Activated naive CD4-positive, alpha-beta T cell treated with anti-CD3 and anti-CD28 coated beads, Interleukin-2, amount 50 U/mL, for 16 hours (primary cell): ENCODE measurements around the gene CBLN1.

Experiments
- DNase-seq: peaks from one replicate; pipeline ENCODE4 v3.0.0-alpha.2; 2020

The CBLN1 gene

DNA sequence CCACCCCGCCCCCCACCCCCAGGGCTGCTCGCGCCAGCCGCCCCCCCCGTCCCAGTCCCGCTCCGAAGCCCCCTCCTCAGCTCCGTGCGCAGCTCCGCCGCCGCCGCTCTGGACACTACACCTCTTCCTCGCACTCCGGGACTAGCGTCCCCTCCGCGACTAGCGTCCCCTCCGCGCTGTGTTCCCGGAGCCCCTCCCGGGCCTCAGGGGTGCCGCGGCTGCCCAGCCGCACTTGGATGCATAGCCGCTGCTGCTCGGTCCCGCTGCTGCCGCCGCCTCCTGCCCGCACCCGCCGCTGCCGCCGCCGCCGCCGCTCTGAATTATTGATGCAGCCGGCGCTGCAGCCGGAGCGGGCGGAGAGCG is at the start of gene CBLN1:
TSS of gene CBLN1 (minus strand) at position 359 of the 363 bp plus-strand sequence. CDS start 373 bp downstream, outside the sequence.
- no peak for DNase-seq

DNA sequence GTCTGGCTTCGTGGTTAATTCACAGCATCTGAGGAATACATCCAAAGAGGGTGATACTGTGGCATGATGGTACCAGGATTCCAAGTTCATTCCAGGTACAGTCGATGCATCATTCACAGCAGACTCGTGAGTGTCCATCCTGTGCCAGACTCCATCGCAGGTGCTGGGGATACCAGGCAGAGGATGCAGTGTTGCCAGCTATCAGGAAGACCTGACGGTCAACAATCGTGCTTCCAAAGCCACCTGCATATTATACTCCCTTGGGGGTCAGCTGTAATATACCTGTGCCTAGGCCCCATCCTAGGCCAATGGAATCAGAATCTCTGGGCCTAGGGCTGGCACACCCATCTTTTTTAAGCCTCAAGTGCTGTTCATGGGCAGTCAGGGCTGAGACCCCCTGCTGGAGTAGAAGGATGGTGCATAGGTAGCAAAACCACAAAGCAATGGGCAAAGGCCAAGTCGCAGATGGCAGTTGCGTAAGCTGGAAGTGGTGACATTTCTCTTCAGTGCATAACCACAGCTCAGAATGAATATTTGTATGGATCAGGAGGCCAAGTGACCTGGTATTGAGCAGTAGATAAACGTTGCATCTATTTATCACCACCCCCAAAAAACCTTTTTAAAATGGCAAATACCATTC is 49.0 kb upstream of the CBLN1 start:
- DNase-seq, result no peak

DNA sequence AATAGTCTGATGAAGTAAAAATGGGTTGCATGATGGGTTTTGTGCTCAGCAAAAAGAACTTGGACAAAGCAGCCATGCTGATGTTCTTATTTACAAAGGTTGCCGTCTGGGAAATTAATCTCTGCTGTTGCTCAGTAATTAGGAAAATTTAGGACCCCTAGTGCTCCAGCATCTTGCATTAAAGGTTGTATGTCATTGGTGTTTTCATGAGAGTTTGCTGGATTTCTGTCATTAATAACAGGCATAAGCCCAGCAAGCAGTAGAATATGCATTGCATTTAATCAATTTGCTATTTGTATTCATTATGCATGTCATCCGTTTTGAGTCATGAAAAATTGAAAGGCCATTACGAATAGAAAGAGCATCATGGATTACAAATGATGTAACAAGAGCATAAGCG is 46.7 kb upstream of the CBLN1 start:
- no peak for DNase-seq

DNA sequence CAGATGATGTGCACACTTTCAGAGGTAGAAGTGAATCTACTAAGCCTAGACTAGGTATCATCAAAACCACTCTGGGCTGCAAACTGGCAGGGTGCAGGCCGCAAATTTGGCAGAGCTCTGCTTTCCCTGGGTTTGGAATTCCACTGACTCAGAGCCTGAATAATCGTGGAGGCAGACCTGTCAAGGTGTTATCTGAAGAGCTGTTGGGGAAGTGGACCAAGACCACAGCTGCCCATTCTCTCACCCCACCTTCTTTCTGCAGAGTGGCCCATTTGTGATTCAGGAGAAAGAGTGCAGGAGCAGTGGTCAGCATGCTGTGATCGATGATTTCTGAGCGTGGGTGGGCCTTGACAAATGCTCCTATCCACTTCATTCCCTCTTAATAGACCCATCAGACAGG is 45.8 kb upstream of the CBLN1 start:
- DNase-seq, result no peak

DNA sequence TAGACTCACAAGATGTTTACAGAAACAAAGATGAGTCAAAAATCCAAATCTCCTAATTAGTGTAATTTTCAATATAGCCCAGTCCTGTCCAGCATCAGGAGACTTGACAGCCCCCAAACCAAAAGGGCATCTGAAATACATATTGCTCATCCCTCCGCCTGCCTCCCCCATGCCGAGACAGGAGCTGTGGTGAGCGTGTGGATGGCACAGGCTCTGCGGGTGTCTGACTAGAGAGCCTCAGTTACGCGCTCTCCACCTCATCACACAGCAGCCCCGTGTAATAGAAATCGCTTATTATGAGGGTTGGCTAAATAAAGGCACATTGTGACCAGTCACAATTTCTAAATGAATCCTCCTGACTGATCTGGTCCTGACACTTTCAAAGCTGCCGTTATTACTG is 43.1 kb upstream of the CBLN1 start:
- no peak for DNase-seq

DNA sequence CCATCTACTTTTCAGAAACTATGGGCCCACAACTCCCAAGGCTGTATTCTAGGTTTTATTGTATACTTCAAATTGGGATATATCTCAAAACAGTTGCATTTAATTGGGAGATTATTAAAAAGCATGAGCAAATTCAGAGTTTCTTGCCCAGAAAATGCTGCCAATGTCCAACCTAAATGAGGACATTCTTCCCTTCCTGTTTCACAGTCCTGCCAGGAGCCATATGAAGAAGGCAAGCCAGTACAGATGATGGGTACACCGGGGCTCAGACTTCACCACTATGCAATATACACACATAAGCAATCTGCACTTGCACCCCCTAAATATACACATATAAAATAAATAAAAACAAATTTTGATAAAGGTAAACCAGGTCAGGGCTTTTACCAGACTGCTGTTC is 34.0 kb upstream of the CBLN1 start:
- no peak for DNase-seq

DNA sequence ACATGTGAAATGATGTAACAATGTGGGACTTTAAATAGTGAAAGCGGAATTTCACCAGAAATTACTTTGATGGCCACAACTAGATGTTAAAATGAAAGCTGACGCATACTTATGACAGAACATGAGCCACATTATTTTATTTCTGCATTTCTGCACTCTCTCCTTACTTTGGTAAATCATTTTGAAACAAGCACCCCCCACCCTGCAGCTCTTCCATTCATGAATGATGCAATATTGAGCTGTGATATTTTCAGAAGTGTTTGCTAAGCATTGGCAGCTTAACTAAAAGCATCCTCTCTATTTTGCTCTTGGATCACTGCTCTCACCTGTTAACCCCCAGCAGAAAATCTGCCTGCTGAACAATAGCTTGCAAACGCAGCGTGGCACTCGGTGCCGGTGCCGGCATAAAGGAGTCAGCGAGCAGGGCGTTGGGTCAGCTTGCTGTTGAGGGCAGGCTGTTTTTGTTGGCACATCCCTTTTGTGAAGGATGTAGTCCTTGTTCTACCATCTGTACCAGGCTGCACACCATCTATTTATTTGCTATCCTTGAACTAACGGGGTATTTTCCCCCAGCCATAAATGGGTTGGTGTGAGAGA is 30.8 kb upstream of the CBLN1 start:
- no peak for DNase-seq

DNA sequence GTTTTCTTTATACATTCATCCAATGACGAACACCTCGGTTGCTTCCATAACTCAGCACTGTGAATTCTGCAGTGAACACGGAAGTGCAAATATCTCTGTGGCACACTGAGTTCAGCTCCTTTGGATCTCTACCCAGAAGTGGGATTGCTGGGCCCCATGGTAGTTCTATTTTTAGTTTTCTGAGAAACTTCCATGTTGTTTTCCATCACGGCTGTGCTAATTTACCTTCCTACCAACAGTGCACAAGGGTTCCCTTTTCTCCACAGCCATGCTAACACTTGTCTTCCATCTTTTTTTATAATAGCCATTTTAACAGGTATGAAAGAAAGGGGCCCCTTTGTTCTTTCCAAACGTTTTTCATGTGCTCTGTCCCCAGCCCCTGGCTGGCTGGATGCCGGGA is 30.2 kb upstream of the CBLN1 start:
- DNase-seq, result no peak

DNA sequence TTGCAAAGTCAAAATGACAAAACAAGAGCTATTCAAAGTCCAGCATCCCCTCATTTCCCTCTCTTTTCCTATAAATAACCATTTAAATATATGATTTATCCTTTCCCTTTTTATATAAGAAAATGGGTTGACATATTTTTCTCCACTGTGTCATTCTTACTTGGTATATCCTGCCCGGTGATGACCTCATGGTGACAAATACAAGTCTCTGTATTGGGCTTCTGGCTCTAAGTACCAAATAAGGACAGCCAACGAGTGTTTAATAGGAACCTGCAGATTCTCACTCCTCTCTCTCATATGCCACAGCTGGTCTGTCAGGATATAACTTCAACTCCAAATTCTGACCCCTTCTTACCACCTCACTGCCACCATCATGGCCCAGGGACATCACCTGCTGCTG is 25.5 kb upstream of the CBLN1 start:
- no peak for DNase-seq

DNA sequence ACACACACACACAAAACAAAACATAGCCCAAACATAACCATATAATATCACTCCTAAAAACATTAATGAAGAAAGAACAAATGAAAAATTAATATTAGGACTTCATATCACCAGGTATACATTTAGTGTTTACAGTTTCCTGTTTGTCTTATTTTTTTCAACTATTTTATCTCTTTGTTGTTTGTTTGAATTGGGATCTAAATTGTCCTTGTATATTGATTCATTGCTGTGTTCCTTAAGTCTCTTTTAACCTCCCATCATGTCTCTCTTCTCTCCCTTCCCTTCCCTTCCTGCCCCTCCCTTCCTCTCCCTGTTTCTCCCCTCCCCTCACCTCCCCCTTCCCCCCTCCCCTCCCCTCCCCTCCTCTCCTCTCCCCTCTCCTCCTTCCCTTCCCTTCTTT is 23.8 kb upstream of the CBLN1 start:
- no peak for DNase-seq

DNA sequence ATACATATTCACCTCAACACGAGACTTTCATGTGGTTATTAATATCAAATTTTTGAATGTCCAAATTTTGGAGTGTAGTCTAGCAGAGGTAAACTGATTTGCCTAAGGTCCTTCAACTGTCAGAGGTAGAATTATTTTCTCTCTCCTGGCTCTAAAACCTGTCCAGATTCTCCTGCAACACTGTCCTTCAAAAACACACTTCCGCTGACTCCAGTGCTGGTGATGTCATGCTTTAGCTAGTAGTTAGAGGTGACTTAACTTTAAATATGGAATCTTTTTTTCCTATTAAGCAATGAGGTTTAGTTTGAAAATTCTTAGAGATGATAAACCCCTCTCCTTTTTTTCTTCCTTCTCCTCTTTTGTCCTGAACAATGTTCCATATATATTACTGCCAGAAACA is 10.8 kb upstream of the CBLN1 start:
- no peak for DNase-seq

DNA sequence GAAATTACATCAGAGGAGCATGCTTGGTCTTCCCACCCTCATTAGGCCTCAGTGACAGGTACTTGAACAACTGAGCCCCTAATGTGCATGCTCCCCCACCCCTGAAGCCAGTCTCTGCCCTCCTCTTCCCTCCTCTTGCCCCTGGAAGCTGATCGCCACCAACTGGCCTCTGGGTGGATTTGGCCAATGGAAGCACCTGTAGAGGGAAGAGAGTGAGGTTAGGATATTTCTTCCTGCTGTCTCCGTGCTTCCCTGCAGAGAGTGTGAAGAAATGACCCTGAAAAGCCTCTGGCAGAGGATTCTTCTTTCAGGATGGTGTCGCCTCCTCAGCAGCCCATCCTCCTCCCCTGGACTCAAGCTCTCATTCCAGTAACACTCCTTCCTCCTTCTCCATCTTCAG is 5.9 kb upstream of the CBLN1 start:
- DNase-seq, result no peak

DNA sequence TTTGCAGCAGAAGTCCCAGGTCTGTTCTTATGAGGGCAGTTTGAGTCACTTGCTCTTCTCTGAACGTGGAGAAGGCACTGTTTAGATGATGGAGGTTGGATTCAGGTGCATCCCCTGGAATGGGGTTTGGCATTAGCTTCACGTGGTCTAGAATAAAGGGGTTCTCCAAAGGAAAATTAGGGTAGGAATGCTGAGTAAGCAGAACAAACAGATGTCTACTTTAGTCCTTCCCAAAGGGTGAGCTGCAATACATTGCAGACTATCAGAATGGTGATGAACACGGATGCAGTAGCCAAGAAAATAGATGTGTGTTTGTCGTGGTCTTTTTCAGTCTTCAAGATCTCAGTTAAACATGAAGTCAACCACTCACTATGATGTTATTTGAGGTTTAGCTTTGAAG is 3.3 kb upstream of the CBLN1 start:
- no peak for DNase-seq

DNA sequence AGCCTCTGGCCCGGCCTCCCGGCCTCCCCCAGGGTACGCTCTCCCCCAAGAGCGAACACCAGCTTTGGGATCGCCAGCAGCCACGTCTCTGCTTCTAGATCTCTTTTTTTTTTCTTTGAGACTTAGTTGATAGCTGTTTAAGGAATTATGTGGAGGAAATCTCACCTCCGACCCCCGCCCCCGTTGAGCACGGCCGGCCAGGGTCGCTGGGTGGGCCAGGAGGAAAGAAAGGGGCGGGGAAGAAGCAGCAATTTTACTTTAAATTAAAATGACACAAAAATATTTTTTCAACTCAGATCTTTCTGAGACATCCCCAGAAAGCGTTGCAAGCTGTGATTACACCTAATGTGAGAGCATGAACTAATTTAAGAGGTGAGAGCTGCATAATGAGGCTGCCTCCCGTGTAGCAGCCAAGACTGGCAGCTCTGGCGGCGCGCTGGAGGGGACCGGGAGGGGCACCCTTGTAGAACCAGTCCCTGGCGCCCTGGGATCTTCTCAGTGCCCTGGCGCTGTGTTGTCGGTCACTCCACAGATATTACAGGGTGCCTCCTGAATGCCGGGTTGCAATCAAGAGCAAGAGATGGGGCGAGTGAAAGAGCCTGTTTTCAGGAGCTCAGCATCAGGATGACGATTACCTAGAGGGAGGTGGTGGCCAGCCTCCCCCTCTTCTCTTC is 1.9 kb upstream of the CBLN1 start:
- no peak for DNase-seq

DNA sequence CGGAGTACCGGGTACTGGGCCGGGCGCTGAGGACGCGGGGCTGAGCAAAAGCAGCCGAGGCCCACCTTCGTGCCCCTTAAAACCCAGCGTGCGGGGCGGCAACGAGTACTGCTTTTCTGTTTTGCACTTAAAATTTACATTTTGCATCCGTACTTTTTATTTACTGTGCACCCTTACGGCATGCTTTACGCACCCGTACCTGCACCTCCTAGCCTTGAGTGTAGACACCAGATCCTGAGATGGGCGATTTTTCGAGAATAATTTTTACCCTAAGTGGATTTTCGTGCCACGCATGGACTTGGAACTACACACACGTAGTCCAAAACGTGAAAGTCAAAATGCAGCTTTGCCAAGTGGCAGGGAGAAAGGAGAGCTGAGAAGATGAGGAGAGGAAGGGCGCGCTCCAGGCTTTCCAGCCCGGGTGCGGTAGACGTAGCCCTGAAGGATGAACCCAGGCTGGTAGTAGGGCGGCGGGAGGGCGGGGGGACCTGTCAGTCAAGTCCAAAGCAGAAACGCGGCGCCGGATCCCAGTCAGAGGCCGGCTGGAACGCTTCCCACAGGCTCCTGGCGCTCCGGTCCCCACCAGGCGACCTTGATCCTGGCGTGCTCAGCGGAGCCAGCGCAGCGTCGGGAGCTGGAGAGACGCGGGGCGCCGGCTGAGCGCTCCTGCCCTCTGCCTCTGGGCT is 1.2 kb upstream of the CBLN1 start:
- no peak for DNase-seq

DNA sequence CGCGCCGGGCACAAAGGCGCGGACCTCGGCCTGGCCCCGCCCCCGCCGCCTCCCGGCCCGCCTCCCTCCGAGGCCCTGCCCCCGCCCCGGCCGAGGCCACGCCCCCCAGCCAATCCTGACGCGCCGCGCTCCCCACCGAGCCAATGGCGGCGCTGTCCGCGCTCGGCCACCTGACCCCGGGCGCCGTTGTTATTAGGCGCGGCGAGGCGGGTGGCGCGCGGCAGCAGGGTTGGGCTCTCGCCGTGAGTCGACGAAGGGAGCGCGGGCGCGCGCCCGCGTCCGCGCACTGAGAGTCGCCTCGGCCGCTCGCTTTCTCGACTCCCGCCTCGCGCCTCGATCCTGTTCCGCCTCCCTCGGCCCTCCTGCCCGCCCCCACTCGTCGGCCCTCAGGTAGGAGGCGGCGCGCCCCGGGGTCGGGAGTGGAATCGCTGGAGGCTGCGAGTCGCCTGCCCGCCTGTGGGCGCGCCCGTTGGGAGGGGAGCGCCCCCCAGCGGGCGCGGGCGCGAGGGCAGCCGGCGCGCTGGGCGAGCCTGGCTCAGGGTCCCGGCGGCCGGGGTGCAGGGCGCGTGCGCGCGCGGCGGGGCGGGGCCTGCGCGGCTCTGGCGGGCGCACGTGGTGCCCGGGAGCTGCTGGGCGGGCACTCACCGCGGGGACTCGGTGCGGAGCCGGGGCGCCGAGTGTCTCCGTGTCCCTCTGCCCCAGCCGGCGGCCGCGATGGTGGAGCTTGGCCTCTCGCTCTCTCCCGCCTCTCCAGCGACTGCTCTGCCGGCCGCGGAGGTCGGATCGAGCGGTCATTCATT is 405 bp upstream of the CBLN1 start:
- DNase-seq, result peak; percentile 32

DNA sequence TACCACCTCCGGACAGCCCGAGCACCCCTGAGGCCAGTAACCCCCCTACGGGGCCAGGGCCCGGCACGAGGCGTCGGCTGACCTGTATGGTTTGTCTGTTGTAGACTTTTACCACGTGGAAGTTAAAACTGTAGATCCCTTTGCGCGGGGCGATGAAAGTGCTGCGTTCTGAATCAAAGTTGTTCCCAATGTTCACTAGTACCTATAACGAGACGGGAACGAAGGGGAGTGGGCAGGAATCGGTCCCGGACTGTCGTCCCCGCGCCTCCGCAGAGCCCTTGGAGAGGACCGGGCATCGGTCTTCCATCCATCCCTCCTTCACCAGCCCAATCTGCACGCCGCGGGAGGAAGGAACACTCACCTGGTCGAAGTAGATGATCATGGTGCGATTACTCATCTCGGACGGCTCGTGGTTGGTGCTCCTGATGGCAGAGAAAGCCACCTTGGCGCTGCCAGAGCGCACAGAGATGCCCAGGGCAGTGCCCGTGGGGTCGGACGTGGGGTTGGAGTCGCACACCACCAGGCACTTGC is 732 bp downstream of the CBLN1 start:
- no peak for DNase-seq

DNA sequence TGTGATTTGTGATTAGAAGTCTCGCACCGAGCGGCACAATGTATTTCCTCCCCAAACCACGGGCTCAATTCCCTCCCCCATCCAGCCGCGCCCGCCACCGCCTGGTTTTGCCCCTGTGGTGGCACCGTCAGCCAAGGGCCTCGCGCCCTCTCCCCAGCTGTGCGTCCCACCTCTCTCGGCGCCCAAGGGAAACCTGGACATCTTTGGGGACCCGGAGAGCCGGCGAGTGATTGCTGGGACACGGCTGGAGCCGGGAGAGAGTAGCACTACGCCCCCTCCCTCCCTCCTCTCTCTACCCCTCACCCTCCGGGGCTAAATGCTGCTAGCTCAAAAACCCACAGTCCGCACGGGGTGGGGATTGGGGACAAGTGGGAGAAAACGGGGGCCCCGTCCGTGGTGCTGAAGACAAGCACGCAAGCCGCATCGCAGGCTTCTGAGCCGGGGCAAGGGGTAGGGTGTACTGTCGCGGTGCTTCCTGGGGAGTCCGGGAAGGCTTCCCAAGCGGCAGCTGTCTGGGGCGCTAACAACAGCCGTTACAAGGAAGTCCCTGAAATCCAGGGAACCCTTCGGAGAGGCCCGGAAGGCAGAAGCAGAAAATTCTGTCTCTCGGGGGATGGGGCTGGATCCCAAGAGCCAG is 1.4 kb downstream of the CBLN1 start:
- no peak for DNase-seq

DNA sequence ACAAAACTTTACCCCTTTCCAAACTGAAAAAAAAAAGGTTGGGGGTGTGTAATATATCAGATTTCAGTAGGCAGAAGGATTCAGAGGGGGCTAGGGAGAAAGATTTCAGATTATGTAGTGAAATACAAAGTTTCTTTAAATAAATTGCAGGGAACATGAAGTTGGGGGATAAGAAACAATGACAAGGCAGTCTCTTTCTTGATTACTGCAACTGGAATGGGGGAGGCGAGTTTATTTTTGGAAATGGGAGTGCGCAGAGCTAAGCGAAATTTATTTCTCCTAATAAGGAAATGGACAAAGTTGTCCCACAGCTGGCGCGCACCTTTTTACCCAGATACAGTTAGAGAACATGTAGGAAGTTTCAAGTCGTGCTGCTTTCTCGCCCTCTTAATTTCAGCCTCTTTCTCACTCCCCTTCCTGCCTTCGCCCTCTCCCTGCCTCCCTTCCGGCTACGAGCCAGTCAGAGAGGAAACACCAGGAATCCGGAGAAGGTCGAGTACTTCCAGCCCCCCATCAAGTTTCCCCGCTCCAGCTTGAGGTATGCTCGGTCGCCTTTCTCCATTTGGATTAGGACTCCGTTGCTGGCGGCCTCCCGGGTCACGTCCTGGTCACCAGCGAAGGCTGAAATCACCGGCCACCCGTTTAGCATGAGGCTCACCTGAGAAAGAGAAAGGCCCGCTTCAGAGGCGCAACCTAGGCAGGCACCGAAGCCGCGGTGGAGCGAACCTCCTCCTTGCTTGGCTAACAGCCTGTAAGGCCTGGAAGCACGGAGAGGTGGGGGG is 2.5 kb downstream of the CBLN1 start:
- DNase-seq, result no peak

DNA sequence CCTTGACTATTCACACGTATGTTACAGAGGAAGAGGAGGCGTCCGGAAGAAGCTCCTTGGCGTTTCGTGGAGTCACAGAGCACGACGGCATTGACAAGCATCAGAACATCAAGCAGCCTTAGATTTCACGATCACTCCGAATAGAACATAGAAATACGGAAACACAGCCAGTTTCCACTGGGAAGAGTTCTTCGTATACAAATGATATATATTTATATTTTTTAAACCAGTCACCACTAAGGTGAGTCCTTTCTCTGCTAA is 3.1 kb downstream of the CBLN1 start:
- no peak for DNase-seq

DNA sequence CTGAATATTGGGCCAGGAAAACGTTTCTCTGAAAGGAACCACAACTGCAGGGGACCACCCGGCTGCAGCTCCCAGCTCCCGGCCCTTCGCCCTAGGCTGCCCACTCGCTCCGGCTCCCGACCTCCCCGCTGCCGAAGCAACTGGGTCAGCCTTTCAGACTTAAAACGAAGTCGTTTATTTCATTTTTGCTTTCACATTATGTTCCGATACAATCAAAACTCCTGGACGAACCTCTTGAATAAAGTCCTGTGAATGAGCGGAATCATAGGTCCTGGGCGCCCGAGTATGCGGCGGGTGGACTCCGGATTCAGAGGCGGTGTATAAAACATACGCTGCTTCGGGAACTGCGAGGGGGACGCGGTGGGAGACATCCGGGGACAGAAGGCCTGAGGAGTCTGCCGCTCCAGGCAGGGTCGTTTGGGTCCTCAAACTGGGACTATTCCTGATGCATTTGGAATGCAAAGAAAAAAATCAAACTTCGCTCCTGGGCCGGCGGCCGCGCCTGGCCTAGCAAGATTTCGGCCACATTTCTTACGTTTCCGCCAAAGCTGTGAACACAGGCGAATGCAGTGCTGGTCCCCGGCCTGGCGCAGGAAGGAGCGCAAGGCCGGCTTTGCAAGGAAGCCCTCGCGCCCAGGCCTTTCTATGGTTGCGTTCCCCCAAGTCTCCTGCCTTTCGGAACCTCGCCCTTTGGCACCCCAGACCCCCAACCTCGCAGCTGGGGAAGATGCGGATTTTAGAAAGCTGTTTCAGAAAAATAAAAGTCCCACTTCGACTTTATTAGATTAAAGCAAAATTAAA is 3.7 kb downstream of the CBLN1 start:
- DNase-seq, result no peak
